Ureter (tissue), 1 donor: ENCODE data around the gene RASA3. TPM values are rescaled to one million over a fixed set of nuclear protein-coding genes. Genes with fewer than 3 reads are reported as not detected.

Experiments used
- DNase-seq: peaks from one replicate; pipeline ENCODE4 v3.0.0-alpha.2; 2020; ENCODE audit warnings: low spot score
- total RNA-seq: library from RNA; stranded (reverse); gene quantifications from one replicate; pipeline ENCODE4 v1.2.4, GENCODE V29; 2023
- donor health status: DM: yes; HTN: yes; CAD: no.

Gene RASA3
- total RNA-seq, 1 donor from 2014 or later = 22.4 TPM

- DNase-seq = no peak
Measured at GRCh38 chr13:114037674-114038073, 94.7 kb downstream of the RASA3 start.

DNA sequence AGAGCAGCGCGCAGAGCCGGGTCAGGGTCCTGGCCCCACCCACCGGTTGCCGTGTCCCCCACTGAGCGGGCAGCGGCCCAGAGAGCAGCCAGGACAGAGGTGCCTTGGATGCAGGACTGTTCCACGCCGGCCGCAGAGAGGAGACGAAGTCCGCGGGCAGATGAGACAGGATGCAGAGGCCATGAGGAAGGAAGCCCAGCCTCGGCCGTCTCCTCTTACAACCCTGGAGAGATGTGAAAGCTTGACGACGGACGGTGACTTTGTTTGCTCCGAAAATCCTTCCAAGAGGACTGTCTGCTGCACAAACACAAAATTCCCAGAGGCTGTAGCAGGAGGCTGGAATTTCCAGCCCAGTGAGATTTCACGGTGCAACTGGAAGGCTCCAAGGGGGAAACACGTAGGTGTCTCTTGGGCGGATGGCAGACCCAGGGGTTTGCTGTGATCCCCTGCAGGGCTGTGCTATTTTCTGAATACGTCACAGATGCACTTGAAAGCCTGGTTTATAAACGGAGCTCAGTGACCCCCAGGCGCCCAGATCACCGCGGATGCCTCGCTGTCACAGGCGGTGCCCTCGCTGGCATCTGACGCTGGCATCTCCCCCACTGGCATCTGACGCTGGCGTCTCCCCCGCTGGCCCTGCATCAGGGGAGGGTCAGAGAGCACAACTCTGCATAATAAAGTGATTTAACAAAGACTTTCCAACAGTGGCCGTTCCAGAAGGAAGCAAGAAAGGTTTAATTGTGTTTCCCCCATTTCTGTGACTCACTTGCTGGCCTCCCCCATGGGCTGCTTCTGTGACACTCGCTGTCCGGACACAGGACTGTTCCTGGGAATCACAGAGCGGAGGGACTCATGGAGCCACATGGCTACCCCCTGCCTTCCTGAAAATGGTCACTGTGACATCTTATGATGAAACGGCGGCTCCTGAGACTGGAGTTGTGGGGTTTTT lies 96.6 kb downstream of the RASA3 start:
- DNase-seq = no peak

DNA sequence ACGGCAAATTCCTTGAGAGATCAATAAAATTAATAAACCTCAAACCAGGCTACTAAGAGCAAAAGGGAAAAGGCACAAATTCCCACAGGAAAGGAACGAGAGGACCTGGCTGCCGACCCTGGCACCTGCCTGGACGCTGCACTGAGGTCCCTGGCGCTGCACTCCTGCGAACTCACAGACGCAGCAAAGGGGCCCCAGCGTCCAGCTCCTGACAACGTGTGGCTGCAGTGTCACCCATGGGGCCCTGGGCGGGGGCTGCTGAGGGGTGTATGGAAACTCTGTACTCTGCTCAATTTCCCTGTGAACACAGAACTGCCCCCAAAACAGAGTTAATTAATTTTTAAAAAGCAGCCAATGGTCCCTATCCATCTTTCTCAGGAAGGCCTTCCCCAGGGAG lies 97.2 kb downstream of the RASA3 start:
- DNase-seq = no peak

DNA sequence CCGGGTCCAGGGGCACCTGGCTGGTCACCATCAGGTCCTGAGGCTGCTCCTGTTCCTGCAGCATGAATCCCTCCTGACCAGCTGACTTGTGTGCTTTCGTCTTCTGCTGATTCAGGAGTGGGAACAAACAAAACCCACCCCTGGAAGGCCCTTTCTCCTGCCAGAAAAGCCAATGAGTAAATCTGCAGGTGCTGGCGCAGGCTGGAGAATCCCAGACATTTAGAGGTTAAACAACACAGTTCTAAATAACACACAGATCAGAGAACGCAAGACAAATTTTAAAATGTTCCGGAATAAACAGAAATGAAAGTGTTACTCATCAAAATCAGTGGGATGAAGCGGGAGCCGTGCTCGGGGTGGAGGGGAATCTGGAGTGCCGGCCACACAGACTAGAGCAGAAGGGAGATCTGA lies 97.9 kb downstream of the RASA3 start:
- DNase-seq = no peak

GRCh38 chr13:114033541-114034315 lies 98.7 kb downstream of the RASA3 start:
- DNase-seq = no peak

DNA sequence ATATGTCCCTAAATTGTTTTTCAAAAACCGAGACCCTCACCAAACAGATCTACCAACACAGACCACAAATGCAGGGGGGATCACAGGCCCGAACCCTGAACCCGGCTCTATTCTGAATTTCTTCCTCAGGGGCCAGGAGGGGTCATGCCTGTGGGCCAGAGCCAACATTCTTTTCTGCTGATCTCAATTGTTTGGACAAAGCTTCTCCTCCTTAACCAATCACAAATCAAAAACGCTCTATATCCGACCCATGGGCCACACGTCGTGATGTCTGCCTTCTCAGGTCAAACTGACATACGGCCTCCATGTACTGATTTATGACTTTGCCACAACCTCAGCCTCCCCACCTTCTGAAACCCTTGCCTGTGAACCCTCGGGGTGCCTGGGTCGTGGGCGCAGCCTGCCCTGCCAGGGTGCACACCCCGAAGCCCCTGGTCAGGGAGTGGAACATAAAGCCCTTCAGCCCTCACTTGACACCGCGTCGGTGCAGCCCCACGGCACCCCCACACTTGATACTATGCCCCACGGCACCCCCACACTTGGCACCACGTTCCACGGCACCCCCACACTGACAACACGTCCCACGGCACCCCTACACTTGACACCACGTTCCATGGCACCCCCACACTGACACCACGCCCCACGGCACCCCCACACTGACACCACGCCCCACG lies 100.2 kb downstream of the RASA3 start:
- DNase-seq = no peak

- DNase-seq = no peak
Measured at GRCh38 chr13:114031631-114032030, 100.8 kb downstream of the RASA3 start.

- DNase-seq = no peak
Measured at GRCh38 chr13:114030666-114031610, 101.5 kb downstream of the RASA3 start.

DNA sequence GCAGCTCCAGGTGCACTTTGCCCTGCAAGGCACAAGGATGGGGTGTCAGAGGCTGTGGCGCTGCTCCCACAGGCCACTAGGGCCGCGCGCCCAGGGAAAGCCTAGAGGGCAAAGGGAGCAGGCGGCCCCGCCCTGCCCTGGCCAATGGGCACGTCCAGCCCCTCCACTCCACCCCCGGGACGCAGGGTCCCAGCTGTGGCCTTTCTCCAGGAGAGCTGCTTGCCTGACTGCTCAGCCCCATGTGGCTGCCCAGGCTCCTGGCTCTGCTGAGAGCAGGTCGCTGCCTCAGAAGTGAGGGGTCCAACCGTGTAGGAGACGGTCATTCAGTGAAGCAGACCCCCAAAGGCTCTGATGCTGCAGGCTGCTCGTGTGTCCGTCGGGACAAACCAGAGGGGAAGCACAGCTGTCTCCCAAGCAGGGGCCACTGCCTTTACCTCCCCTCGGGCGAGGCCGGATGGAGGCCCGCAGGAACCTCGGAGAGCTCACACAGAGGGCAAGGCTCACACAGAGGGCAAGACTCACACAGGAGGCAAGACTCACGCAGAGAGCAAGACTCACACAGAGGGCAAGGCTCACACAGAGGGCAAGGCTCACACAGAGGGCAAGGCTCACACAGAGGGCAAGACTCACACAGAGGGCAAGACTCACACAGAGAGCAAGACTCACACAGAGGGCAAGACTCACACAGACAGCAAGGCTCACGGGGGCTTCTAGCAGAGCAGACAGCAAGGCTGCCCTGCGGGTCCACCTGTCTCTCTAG lies 102.4 kb downstream of the RASA3 start:
- no peak for DNase-seq

- DNase-seq = no peak
Measured at GRCh38 chr13:114027826-114028225, 104.6 kb downstream of the RASA3 start.

DNA sequence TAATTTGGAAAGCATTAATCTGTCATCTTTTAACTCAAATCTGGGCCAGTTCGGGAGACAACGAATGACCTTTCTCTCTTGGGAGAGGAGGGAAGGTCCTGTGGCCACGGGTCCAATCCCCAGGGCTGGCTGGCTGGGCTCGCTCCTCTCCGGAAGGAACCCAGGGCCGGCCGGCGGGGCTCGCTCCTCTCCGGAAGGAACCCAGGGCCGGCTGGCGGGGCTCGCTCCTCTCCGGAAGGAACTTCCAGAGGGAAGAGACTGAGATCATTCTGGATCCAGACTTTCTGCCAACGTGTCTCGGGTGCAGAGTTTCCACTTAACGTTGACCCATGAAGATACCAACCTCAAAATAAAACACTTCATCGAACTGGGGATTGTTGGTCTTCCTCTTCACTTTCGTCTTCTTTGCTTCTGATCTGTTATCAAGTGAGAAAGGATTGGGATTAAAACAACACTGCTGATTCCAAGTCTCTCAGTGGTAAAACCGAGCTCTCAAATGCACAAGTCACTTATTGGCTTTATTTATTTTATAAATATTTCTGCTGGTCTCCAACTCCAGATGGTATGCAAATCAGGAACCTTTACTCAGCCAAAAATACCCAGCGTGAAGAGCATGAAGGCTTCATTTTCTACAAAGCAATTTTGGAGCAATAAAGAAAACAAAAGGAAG lies 105.2 kb downstream of the RASA3 start:
- no peak for DNase-seq

DNA sequence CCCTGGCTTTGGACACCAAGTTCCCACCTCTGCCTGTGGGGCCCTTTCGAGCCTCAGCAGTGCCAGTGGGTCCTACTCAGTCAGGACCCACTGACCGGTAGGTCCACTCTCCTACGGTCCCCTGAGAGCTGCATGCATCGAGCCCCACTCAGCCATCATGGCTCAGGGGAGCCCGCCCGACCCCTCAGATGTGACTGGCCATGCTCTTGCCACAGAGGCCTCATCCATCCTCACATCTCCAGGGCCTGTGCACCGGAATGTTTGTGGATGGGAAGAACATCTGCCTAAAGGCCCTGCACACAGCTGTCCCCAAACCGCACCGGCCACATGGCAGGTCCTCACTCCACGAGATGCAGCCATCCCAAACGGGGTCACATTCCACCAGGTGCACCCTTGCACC lies 105.9 kb downstream of the RASA3 start:
- no peak for DNase-seq

DNA sequence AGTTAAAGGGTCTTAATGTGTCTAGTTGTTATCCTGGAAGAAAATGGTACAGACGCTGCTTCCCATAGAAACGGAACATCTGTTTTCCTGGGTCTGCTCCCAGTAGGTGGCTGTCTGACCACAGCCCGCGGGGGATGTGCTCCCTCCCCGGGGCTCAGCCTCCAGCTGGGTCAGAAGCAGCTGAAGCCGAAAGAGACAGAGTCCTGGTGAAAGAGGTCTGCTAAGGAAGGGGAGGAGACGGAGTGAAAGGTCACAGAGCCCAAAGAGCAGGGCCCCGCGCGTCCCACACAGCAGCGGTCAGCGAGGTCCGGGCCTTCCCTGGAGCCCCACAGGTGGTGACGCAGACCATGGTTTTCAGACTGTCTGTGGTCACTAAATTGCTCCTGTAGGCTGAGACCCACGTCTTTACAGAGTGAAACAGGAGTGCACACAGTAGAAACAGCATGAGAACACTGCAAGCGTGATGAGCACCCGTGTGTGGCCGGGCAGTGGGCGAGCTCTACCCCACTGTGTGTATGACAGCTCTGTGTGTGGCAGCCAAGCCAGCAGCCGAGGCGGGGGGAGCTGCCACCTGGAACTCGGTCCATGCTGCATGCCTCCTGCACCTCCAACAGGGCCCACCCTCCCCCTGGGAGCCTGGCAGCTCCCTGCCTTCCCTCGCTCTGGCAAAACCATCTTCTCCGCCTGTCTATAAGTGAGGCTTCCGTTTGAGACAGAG lies 106.5 kb downstream of the RASA3 start:
- DNase-seq = no peak

DNA sequence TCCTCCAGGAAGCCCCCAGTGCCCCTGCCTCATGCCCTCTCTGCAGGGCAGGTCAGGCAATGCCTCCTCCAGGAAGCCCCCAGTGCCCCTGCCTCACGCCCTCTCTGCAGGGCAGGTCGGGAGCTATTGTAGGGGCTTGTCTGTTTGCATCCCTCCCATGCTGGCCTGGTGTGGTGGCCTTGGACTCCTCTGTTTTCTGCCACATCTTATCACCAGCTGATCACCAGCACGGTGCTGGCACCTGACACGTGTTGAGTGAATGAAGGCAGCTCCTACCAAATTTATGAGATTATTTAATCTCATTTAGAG lies 107.1 kb downstream of the RASA3 start:
- no peak for DNase-seq

DNA sequence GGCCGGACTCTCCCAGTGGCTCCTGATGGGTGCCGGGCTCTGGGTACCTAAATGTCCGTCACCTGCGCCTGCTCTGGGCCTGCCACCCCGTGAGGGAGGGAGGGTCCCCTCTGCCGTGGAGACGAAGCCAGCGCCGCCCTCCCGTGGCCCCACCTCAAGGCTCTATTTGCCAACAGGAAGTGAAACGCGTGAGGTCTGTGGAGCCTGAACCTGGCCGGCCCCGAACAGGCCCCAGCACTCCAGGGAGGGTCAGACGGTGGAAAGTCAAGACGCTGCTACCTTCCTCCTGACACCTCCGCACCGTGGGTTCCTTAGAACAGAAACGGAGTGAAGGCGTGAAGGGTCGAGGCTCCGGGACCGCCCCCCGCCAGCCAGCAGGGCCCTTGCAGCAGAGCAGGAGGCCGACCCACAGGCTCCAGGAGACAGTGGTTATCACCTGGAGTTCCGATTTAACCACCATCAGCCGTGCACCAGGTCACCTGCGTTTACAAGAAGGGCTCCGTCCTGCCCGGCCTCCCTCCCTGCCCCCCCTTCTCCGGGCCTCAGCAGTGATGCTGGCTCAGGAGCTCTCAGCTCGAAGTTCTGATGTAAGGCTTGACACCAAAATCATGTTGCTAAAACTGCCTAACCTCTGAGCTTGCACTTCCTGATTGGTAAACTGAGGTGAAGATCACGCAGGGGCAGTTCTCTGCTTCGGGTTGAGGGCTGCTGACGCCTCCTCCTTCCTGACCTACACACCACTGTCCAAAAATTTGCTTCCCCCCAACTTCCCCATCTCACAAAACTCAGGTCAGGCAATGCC lies 107.6 kb downstream of the RASA3 start:
- no peak for DNase-seq

DNA sequence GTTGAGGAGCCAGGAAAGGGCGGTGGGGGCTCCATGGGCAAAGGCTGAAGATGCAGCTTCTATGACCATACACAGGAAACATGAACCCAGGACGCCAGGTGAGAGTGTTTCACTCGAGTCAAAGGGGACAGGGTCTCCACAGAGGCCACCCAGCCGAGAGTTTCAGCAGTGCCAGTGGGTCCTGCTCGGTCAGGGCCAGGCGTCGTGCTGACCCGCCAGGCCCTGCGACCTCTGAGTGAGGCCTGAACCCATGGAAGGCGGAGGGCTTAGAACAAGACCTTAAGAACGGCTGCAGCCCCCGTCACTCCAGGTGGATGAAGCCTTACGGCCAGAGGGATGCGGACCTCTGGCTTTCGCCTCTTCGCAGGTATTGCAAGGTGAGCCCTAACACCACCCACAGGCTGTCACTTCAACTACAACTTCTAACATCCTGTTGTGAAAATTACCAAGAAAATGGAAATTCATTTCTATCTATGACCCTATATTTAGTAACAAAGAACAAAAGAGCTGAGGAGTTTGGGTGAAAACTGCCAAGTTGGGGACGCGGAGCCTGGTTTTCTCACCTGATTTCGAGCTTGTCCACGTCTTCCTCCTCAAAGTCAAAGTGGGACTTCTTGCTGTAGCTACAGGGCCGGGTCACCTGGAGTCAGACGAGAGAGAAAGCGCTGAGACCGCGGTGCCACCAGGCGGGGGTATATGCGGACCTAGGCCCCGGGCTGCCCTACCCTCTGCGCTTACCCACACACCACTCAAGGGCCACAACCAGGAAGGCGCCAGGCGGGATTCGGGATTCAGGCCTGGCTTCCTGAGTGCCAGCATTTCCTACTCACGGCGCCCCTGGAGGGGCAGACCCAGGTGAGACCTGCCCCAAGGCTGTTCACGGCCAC lies 108.5 kb downstream of the RASA3 start:
- DNase-seq = no peak

- DNase-seq = no peak
Measured at GRCh38 chr13:114022876-114023275, 109.5 kb downstream of the RASA3 start.

- no peak for DNase-seq
Measured at GRCh38 chr13:114022309-114022669, 110.1 kb downstream of the RASA3 start.
